ENCODE measurements around the gene CPLANE2. TPM values are rescaled to one million over a fixed set of nuclear protein-coding genes. Genes with fewer than 3 reads are reported as not detected.

Gene CPLANE2
- total RNA-seq, 1 donor from 2014 or later = 5.1 TPM

- no peak for DNase-seq
- no peak overlapping the region for H3K4me3 Mint-ChIP-seq
- CTCF ChIA-PET = interaction anchor here (2.4 kb wide), 1 partner anchor 103 kb away, joined by 7 read pairs; no protein-coding TSS in a partner anchor
- H3K27me3 Mint-ChIP-seq = peaks cover 16% of the 10 kb centered on the region
- POLR2A ChIA-PET = interaction anchor here (0.7 kb wide), 1 partner anchor 29 kb away, joined by 3 read pairs; no protein-coding TSS in a partner anchor
- no peak for TF ChIP-seq CTCF (IDR thresholded peaks at IDR 0.05)
- H3K4me1 Mint-ChIP-seq = no peaks in the 10 kb centered on the region
- no peak overlapping the region for H3K27ac Mint-ChIP-seq
- intact Hi-C loops (cut with micrococcal nuclease) = no loop called here
- H3K9me3 Mint-ChIP-seq = no peaks in the 10 kb centered on the region
- ATAC-seq (ENCODE audit: low read depth) = no peak
- H3K36me3 Mint-ChIP-seq (ENCODE audit: low read depth) = no peaks in the 10 kb centered on the region
These were observed 54.9 kb downstream of the CPLANE2 start for GRCh38 chr1:16181887-16182719.

Other genes with a start within 250 kb of the CPLANE2 start
- gene SRARP, start 232.9 kb downstream of the CPLANE2 start, total RNA-seq = 0.07 TPM in 1 of 2 replicates, not detected in the other
- gene HSPB7, start 219.1 kb downstream of the CPLANE2 start, total RNA-seq = not detected in 2 replicates
- gene CLCNKA, start 215.1 kb downstream of the CPLANE2 start, total RNA-seq = 0.24 TPM in 1 of 2 replicates, not detected in the other
- not detected in 2 replicates for gene CLCNKB, start 193.4 kb downstream of the CPLANE2 start, total RNA-seq
- not detected in 2 replicates for gene FAM131C, start 163.5 kb downstream of the CPLANE2 start, total RNA-seq
- not detected in 2 replicates for gene EPHA2, start 81.1 kb downstream of the CPLANE2 start, total RNA-seq
- gene ARHGEF19, start 24.5 kb downstream of the CPLANE2 start, total RNA-seq = 7.6 and 7.7 TPM in 2 replicates
- gene FBXO42, start 115.3 kb upstream of the CPLANE2 start, total RNA-seq = 19.0 and 20.5 TPM in 2 replicates
- gene SZRD1, start 130.1 kb upstream of the CPLANE2 start, total RNA-seq = 184 and 190 TPM in 2 replicates
- not detected in 2 replicates for gene SPATA21, start 200.2 kb upstream of the CPLANE2 start, total RNA-seq
- gene NECAP2, start 203.5 kb upstream of the CPLANE2 start, total RNA-seq = 85.5 and 88.4 TPM in 2 replicates